B cell (primary cell): Measurements from ENCODE around the gene CRK. TPM values are rescaled to one million over a fixed set of nuclear protein-coding genes. Genes with fewer than 3 reads are reported as not detected.

Experiments used
- ATAC-seq: fragments of 200-7000 bp; cut with Tn5 transposase; one replicate; pipeline ENCODE4 v1.10.0; 2021; ENCODE audit warnings: low read depth, mild to moderate bottlenecking, moderate number of reproducible peaks, moderate library complexity
- CTCF ChIA-PET: fragments of 350-600 bp; sonication (Branson Sonifier 250); formaldehyde crosslinking; loops from one replicate; lab custom pipeline; 2021; ENCODE audit warnings: antibody characterized with exemption, inconsistent platforms; lab: Charles Lee
- POLR2A ChIA-PET: fragments of 350-600 bp; sonication (Branson Sonifier 250); formaldehyde crosslinking; loops from one replicate; lab custom pipeline; 2021; ENCODE audit warnings: antibody characterized with exemption; lab: Charles Lee
- DNase-seq: peaks from one replicate; pipeline ENCODE4 v3.0.0; 2013
- H2AFZ ChIP-seq: 2 replicates; pipeline ENCODE4 v1.6.1; 2012; ENCODE audit warnings: mild to moderate bottlenecking, low read depth, low read length; ENCODE audit not compliant: insufficient read depth, poor library complexity, severe bottlenecking
- H3K27ac ChIP-seq, 2 donors: 1 replicate in 1 of 2; 2 replicates in 1 of 2; pipeline ENCODE4 v1.5.1; 2012 to 2013; ENCODE audit warnings: low read length in 2 of 2, mild to moderate bottlenecking in 2 of 2, moderate library complexity in 1 of 2
- H3K27me3 ChIP-seq, 4 experiments: fragments of 200-600 bp in 1 of 4; sonication (generic) in 1 of 4; replicated peaks in 1 of 4; 1 replicate in 2 of 4; 2 replicates in 2 of 4; pipeline versions ENCODE4 v1.6.1 to v1.7.0; 2013 to 2016; ENCODE audit warnings: low read length in 3 of 4, mild to moderate bottlenecking in 2 of 4, mixed read lengths in 1 of 4, moderate library complexity in 1 of 4; ENCODE audit not compliant: insufficient read depth in 4 of 4, control insufficient read depth in 3 of 4; ENCODE audit errors: control extremely low read depth in 1 of 4
- H3K36me3 ChIP-seq, 2 experiments: replicated peaks in 1 of 2; 1 replicate in 1 of 2; 2 replicates in 1 of 2; pipeline versions ENCODE4 v1.6.1 to v1.7.1; 2013; ENCODE audit warnings: low read length in 1 of 2; ENCODE audit not compliant: insufficient read depth in 2 of 2, control insufficient read depth in 1 of 2; ENCODE audit errors: control extremely low read depth in 1 of 2, extremely low read depth in 1 of 2
- H3K4me1 ChIP-seq, 2 donors: fragments of 200-600 bp in 1 of 2; sonication (generic) in 1 of 2; 1 replicate in 1 of 2; 2 replicates in 1 of 2; pipeline versions ENCODE4 v1.5.1 to v1.6.1; 2013 to 2017; ENCODE audit warnings: low read length in 2 of 2; ENCODE audit not compliant: control insufficient read depth in 2 of 2, insufficient read depth in 2 of 2
- H3K4me2 ChIP-seq: replicated peaks from 2 replicates; pipeline ENCODE3; 2012; ENCODE audit warnings: mild to moderate bottlenecking, low read depth, low read length; ENCODE audit not compliant: poor library complexity, severe bottlenecking
- H3K4me3 ChIP-seq, 5 experiments: fragments of 200-600 bp in 1 of 5; sonication (generic) in 1 of 5; 1 replicate in 3 of 5; 2 replicates in 2 of 5; pipeline versions ENCODE4 v1.5.1 to v1.7.0; 2011 to 2016; ENCODE audit warnings: low read length in 4 of 5, mild to moderate bottlenecking in 4 of 5, low read depth in 2 of 5, control low read depth in 1 of 5, moderate library complexity in 1 of 5; ENCODE audit not compliant: insufficient read depth in 1 of 5; ENCODE audit errors: control extremely low read depth in 1 of 5, extremely low read depth in 1 of 5
- H3K79me2 ChIP-seq: fragments of 200-600 bp; sonication (generic); one replicate; pipeline ENCODE4 v1.6.0; 2016; ENCODE audit warnings: low read length; ENCODE audit not compliant: control insufficient read depth, insufficient read depth
- H3K9ac ChIP-seq: fragments of 200-600 bp; sonication (generic); 2 replicates; pipeline ENCODE4 v1.6.1; 2017; ENCODE audit warnings: mild to moderate bottlenecking, low read length, moderate library complexity
- H3K9me3 ChIP-seq, 3 donors: one replicate each; pipeline versions ENCODE4 v1.6.1 to v1.7.1; 2013; ENCODE audit warnings: low read length in 2 of 3; ENCODE audit not compliant: control insufficient read depth in 2 of 3, insufficient read depth in 1 of 3; ENCODE audit errors: control extremely low read depth in 1 of 3
- H4K20me1 ChIP-seq: 2 replicates; pipeline ENCODE4 v1.6.0; 2012; ENCODE audit warnings: mild to moderate bottlenecking, low read length; ENCODE audit not compliant: insufficient read depth, control insufficient read depth, poor library complexity, severe bottlenecking
- H3K27ac Mint-ChIP-seq: one replicate; pipeline ENCODE4 v1.8.0; 2021; ENCODE audit warnings: mixed read lengths
- H3K27me3 Mint-ChIP-seq: one replicate; pipeline ENCODE4 v1.8.0; 2021; ENCODE audit warnings: mixed read lengths
- H3K4me1 Mint-ChIP-seq: one replicate; pipeline ENCODE4 v1.8.0; 2021; ENCODE audit warnings: mixed read lengths
- H3K4me3 Mint-ChIP-seq: one replicate; pipeline ENCODE4 v1.8.0; 2021; ENCODE audit warnings: mixed read lengths
- H3K9me3 Mint-ChIP-seq: one replicate; pipeline ENCODE4 v1.8.0; 2022; ENCODE audit warnings: mixed read lengths; ENCODE audit not compliant: insufficient read depth
- CTCF ChIP-seq: fragments of 200-600 bp; IDR thresholded peaks from one replicate; pipeline ENCODE4 v1.8.0; 2022; ENCODE audit warnings: antibody characterized with exemption, mild to moderate bottlenecking
- EZH2 ChIP-seq: IDR thresholded peaks from 2 replicates; pipeline ENCODE4 v1.6.1; 2012; ENCODE audit warnings: borderline replicate concordance, low read depth, mild to moderate bottlenecking, moderate library complexity, low read length; ENCODE audit not compliant: insufficient read depth, poor library complexity, severe bottlenecking
- WGBS: methylation state at CpG from one replicate; pipeline ENCODE4 v1.1.5; 2013; ENCODE audit warnings: missing lambda C conversion rate; ENCODE audit not compliant: insufficient coverage; 5-methylcytosine and 5-hydroxymethylcytosine counted together
- intact Hi-C: fragments of 100-400 bp; cut with micrococcal nuclease; formaldehyde crosslinking; loops from one replicate; pipeline ENCODE4 v1.10.0; 2022
- polyA plus RNA-seq: library from polyadenylated mRNA; depleted of rRNA; stranded (reverse); fragments of >200 nt; gene quantifications from 2 replicates; pipeline ENCODE4 v1.2.3, GENCODE V29; 2012
- total RNA-seq, 2 donors: library from RNA; stranded (reverse); fragments of 120-200 nt in 1 of 2; gene quantifications; 1 replicate in 1 of 2; 2 replicates in 1 of 2; pipeline versions ENCODE4 v1.2.3 to v1.2.4, GENCODE V29; 2013 to 2022

The CRK gene
- total and polyA plus RNA-seq, 2 donors (not counting 1 experiment from before 2014, with no cell fraction given): 8.2 to 36.4 TPM

GRCh38 chr17:1471911-1472821 is 16.1 kb upstream of the CRK start:
- no peaks in the 10 kb centered on the region for H3K9me3 Mint-ChIP-seq
- no peak overlapping the region for H3K27ac Mint-ChIP-seq
- peaks cover 54% of the 10 kb centered on the region for H4K20me1 ChIP-seq
- no peak overlapping the region for H2AFZ ChIP-seq
- peaks cover 36 to 61% of the 10 kb centered on the region in 2 donors for H3K4me1 ChIP-seq
- H3K27ac ChIP-seq: no peak overlapping the region
- TF ChIP-seq CTCF (no peak), EZH2 (no peak)
- ATAC-seq (no peak), DNase-seq (no peak)
- no peaks in the 10 kb centered on the region for H3K27me3 ChIP-seq
- no peak overlapping the region for H3K4me3 Mint-ChIP-seq
- peaks cover 0 to 39% of the 10 kb centered on the region in 2 experiments for H3K36me3 ChIP-seq
- peaks cover 40% of the 10 kb centered on the region for H3K4me1 Mint-ChIP-seq
- peaks cover 17% of the 10 kb centered on the region for H3K79me2 ChIP-seq
- H3K9me3 ChIP-seq: no peaks in the 10 kb centered on the region
- 96% methylated on average over 39 of the region's 42 CpGs for WGBS
- no peak overlapping the region for H3K4me3 ChIP-seq
- ChIA-PET POLR2A (interaction anchor here (0.5 to 0.9 kb wide), 2 partner anchors 12 to 53 kb away, joined by 3 to 12 read pairs; no protein-coding TSS in a partner anchor), CTCF (interaction anchor here (0.5 to 3.9 kb wide), 3 partner anchors 47 to 215 kb away, joined by 3 to 23 read pairs (median 3); no protein-coding TSS in a partner anchor)
- H3K27me3 Mint-ChIP-seq: no peaks in the 10 kb centered on the region
- intact Hi-C loops: loop anchor here (5.0 kb wide), 1 partner anchor 105 kb away; no protein-coding TSS in a partner anchor
- no peak overlapping the region for H3K9ac ChIP-seq
- H3K4me2 ChIP-seq: peak overlapping the region; percentile 9
